Brain microvascular endothelial cell (primary cell): ENCODE results near the gene RASL12.

ENCODE experiments used
- DNase-seq: peaks from one replicate; pipeline ENCODE4 v3.0.0-alpha.2; 2020
- H3K27ac ChIP-seq: fragments of 250-450 bp; sonication (Bioruptor Pico); 2 replicates; pipeline ENCODE4 v1.5.1; 2020; ENCODE audit warnings: mild to moderate bottlenecking, moderate library complexity
- H3K27me3 ChIP-seq: fragments of 250-450 bp; sonication (Bioruptor Pico); replicated peaks from 2 replicates; pipeline ENCODE4 v1.5.1; 2020; ENCODE audit warnings: mild to moderate bottlenecking
- H3K36me3 ChIP-seq: fragments of 250-450 bp; sonication (Bioruptor Pico); replicated peaks from 2 replicates; pipeline ENCODE4 v1.5.1; 2020; ENCODE audit warnings: mild to moderate bottlenecking
- H3K4me3 ChIP-seq: 2 replicates; pipeline ENCODE4 v1.5.1; 2011; ENCODE audit warnings: low read depth, mild to moderate bottlenecking, control low read depth, low read length, moderate library complexity
- CTCF ChIP-seq: IDR thresholded peaks from 2 replicates; pipeline ENCODE4 v1.5.1; 2011; ENCODE audit warnings: low read depth, mild to moderate bottlenecking, moderate library complexity, low read length, control low read depth, inconsistent platforms; ENCODE audit errors: missing control alignments
- in situ Hi-C: cut with HindIII; loops from 2 replicates; pipeline ENCODE4 v1.10.0; 2017; ENCODE audit warnings: low sequenced_read_pairs, low pct_ligation_motif_present

The RASL12 gene

DNA sequence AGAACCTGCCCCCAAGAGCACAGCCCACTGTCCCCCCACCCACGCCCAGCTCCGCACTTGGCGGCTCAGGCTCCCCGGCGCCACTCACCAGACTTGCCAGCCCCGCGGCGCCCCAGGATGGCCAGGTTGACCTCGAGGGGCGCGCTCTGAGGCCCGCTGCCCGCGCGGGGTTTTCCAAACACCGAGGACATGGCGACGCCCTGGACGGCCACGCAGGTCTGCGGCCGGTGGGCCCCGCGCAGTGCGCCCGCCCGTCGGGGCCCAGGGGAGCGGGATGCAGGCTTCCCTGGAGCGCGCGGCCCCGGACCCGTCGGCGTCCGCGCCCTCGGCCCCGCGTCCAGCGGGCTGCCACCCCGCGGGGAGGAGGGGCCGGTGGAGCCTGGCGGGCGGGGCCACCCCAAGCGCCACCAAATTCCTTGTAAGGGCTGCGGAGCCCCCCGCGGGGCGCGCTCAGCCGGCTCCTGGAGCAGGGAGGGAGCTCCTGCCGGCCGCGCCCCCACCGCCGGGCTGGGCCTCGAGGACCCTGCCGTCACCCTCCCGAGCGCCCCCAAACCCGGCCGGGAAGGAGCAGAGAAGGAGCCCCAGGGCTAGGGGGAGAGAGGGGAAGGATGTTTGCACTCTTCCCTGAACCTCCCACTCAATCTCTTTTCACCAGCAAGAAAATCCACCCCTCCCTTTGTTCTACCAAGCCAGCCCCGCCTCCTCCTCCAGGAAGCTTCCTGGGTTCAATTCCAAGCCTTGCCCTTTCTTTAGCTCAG, at the start of gene RASL12:
Gene RASL12 (minus strand): TSS at position 347 of the 758 bp plus-strand sequence. CDS start 156 bp downstream, at position 191.
- Histone ChIP-seq H3K4me3 (no peak within 1 kb of the TSS), H3K36me3 (no peaks in the 10 kb centered on the region), H3K27me3 (peaks cover 17% of the 10 kb centered on the region), H3K27ac (no peak within 1 kb of the TSS)
- in situ Hi-C loops, result no loop called here
- no peak for TF ChIP-seq CTCF
- DNase-seq, result no peak

DNA sequence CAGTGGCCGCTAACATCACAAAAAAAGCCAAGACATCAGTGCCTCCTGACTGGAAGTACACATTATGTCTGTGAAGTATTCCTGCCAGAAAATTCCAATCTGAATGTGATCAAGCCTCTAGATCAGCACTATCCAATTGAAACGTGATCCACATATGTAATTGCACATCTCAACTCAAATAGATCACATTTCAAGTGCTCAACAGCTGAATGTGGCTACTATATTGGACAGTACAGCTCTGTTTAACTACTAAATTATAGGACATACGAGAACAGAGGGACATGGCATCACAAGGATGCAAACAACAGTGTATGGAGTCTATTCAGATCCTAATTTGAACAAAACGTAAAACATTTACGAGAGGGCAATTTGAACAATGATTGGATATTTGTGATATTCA, 47.8 kb upstream of the RASL12 start:
- in situ Hi-C loops, result no loop called here
- DNase-seq, result no peak
- Histone ChIP-seq H3K27me3 (no peaks in the 10 kb centered on the region), H3K27ac (no peak overlapping the region), H3K36me3 (peaks cover 41% of the 10 kb centered on the region), H3K4me3 (no peak overlapping the region)
- TF ChIP-seq CTCF, result no peak

DNA sequence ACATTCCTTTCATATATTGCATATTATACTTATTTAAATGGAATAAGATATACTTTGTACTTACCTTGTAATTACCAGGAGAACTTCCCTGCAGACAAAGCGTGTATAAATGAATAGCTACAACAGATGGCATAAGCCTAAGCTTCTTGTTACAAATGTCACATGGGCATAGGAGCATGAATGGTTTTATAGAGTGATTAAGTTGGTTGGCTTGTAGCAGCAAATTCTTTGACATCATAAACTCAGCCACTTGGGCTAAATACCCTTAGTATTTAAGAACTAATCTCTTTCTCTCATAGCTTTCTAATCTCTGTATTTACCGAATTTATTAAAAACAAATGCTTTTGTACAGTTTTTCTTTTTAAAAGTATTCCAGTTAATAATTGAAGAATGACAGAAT, 47.3 kb upstream of the RASL12 start, which contains the start of gene UBAP1L:
Gene UBAP1L (minus strand): TSS at position 115 of the 400 bp plus-strand sequence. CDS start 8,985 bp downstream, outside the sequence.
- H3K36me3 ChIP-seq, result peaks cover 41% of the 10 kb centered on the region
- TF ChIP-seq CTCF, result no peak
- no peak for DNase-seq
- H3K4me3 ChIP-seq, result no peak within 1 kb of the TSS
- no peak within 1 kb of the TSS for H3K27ac ChIP-seq
- in situ Hi-C loops, result no loop called here
- H3K27me3 ChIP-seq, result no peaks in the 10 kb centered on the region

GRCh38 chr15:65110676-65111292, 43.0 kb upstream of the RASL12 start:
- TF ChIP-seq CTCF, result no peak
- Histone ChIP-seq H3K27me3 (no peaks in the 10 kb centered on the region), H3K4me3 (no peak overlapping the region), H3K27ac (peak overlapping the region; percentile 34), H3K36me3 (peaks cover 16% of the 10 kb centered on the region)
- peak; percentile 79 for DNase-seq
- in situ Hi-C loops, result no loop called here

DNA sequence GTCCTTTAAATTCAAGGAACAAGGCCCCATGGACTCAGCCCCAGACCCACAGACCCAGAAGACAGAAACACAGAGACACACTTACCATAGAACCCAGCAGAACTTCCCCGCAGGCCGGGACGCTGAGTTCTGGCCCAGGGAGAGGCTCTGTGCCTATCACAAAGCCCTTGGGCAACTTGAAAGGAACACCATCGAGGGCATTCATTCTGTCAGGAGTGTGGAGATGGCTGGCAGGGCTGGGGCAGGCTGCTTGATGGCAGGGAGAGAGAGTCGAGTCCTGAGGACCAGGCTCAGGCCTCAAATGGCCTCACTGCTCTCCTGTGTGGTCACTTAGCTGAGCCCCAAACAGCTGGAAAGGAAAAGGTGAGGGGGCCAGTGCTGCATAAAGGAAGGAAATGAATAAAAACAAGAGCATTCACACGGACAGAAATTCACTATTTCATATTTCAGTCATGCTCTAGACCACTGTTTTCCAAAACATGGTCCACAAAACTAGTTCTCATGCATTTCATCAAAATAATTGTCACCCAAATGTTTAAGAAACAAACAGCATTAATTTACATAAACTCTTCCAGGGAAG, 38.3 kb upstream of the RASL12 start:
- Histone ChIP-seq H3K4me3 (no peak overlapping the region), H3K36me3 (peaks cover 11% of the 10 kb centered on the region), H3K27me3 (no peaks in the 10 kb centered on the region), H3K27ac (no peak overlapping the region)
- no peak for TF ChIP-seq CTCF
- DNase-seq, result no peak
- in situ Hi-C loops, result no loop called here
